ENCODE measurements around the gene CD164L2.

GRCh38 chr1:27335506-27336422 lies 47.4 kb downstream of the CD164L2 start:
- TF ChIP-seq CTCF (IDR thresholded peaks at IDR 0.05; ENCODE audit: low read depth, low read length): no peak
- TF ChIP-seq EZH2phosphoT487 (IDR thresholded peaks at IDR 0.05; ENCODE audit: low read depth): no peak
